K562 (cell line): ENCODE results near the gene RBM17. TPM values are rescaled to one million over a fixed set of nuclear protein-coding genes. Genes with fewer than 3 reads are reported as not detected.
A peak's percentile ranks its signal among the peaks of the same experiment; 100 is the strongest.

Experiments used
- BCLAF1 ChIP-seq, 2 experiments: fragments of 450-650 bp in 1 of 2; IDR thresholded peaks; 2 replicates each; pipeline ENCODE4 v1.6.1; 2011 to 2017; ENCODE audit warnings: low read depth in 2 of 2, antibody characterized with exemption in 1 of 2, borderline replicate concordance in 1 of 2, low read length in 1 of 2, mild to moderate bottlenecking in 1 of 2, mixed read lengths in 1 of 2; ENCODE audit not compliant: control insufficient read depth in 1 of 2
- CUX1 ChIP-seq: fragments of 200-800 bp; sonication (Bioruptor generic); IDR thresholded peaks from 2 replicates; pipeline ENCODE4 v1.6.1; 2016; ENCODE audit warnings: missing genetic modification characterization, missing compliant biosample characterization
- ETV1 ChIP-seq: fragments of 450-650 bp; conservative IDR thresholded peaks from 2 replicates; pipeline ENCODE4 v1.6.1; 2016; ENCODE audit warnings: missing genetic modification characterization, control low read depth, low read depth, missing compliant biosample characterization
- FOXK2 ChIP-seq, 2 experiments: fragments of 450-650 bp; IDR thresholded peaks in 1 of 2; conservative IDR thresholded peaks in 1 of 2; 2 replicates each; pipeline ENCODE4 v1.6.1; 2016; ENCODE audit warnings: low read depth in 2 of 2, mild to moderate bottlenecking in 1 of 2
- GABPB1 ChIP-seq: sonication (generic); formaldehyde crosslinking; IDR thresholded peaks from 2 replicates; pipeline ENCODE4 v1.8.0; 2022; ENCODE audit warnings: mild to moderate bottlenecking, missing genetic modification reagents
- HDAC1 ChIP-seq, 2 experiments: fragments of 450-650 bp; IDR thresholded peaks; 2 replicates each; pipeline ENCODE4 v1.6.1; 2016 to 2017; ENCODE audit warnings: inconsistent platforms in 1 of 2, mild to moderate bottlenecking in 1 of 2, moderate library complexity in 1 of 2
- MLLT1 ChIP-seq, 2 experiments: fragments of 450-650 bp; IDR thresholded peaks; 2 replicates each; pipeline ENCODE4 v1.6.1; 2016
- NR2C2 ChIP-seq, 2 experiments: fragments of 200-800 bp in 1 of 2; sonication (Bioruptor generic) in 1 of 2; sonication (generic) in 1 of 2; formaldehyde crosslinking in 1 of 2; IDR thresholded peaks; 2 replicates each; pipeline versions ENCODE4 v1.6.1 to v1.8.0; 2016 to 2022; ENCODE audit warnings: mild to moderate bottlenecking in 1 of 2, missing compliant biosample characterization in 1 of 2, missing genetic modification characterization in 1 of 2, missing genetic modification reagents in 1 of 2
- POLR2A ChIP-seq: fragments of 450-650 bp; conservative IDR thresholded peaks from 2 replicates; pipeline ENCODE4 v1.6.1; 2016
- RB1 ChIP-seq: fragments of 450-650 bp; IDR thresholded peaks from 2 replicates; pipeline ENCODE4 v1.6.1; 2017; ENCODE audit warnings: low read depth, mild to moderate bottlenecking
- RBM34 ChIP-seq: fragments of 200-400 bp; formaldehyde crosslinking; IDR thresholded peaks from 2 replicates; pipeline ENCODE4 v1.6.1; 2018; ENCODE audit warnings: low read length, borderline replicate concordance; ENCODE audit not compliant: insufficient read depth
- USF2 ChIP-seq: sonication (generic); formaldehyde crosslinking; IDR thresholded peaks from 2 replicates; pipeline ENCODE4 v1.5.0; 2020; ENCODE audit warnings: missing genetic modification reagents
- polyA plus RNA-seq, 8 experiments: library from polyadenylated mRNA; depleted of rRNA in 4 of 8; stranded (reverse) in 5 of 8; unstranded in 3 of 8; fragments of >200 nt; fragmentation: Nextera tagmentation in 2 of 8; fragmentation: Illumina TruSeq in 1 of 8; extraction: Ambion mirVana in 2 of 8; extraction: Trizol in 1 of 8; gene quantifications; 2 replicates each; pipeline versions ENCODE4 v1.2.1 to v1.2.3, GENCODE V29; 2011 to 2014; ENCODE audit warnings: inconsistent platforms in 1 of 8, missing spikeins in 1 of 8
- total RNA-seq, 7 experiments: library from RNA; depleted of rRNA in 6 of 7; stranded (reverse); fragments of >200 nt in 6 of 7; fragmentation: Illumina TruSeq in 2 of 7; extraction: Trizol in 2 of 7; gene quantifications; 2 replicates each; pipeline versions ENCODE4 v1.2.1 to v1.2.3, GENCODE V29; 2011 to 2021; ENCODE audit warnings: low replicate concordance in 1 of 7

RBM17 gene
- total and polyA plus RNA-seq, 9 of the 15 experiments (the other 6 are each of a cell fraction or from before 2014, with no cell fraction given), result 23.6 to 217 (median 124) TPM

GRCh38 chr10:6163364-6164270 lies 74.8 kb downstream of the RBM17 start (continued):
- TF ChIP-seq BCLAF1 (IDR thresholded peaks at IDR 0.05; ENCODE audit: borderline replicate concordance in 1 of 2, control insufficient read depth in 1 of 2, low read depth in 2 of 2, low read length in 1 of 2) (peak in 1 of 2 experiments; percentile 74; a peak in 1 of 4 replicates), FOXK2 (conservative IDR thresholded peaks at IDR 0.05 in 1 of 2, IDR thresholded peaks at IDR 0.05 in 1 of 2; ENCODE audit: low read depth in 2 of 2) (peak; percentile 58 to 80), CUX1 (peak; percentile 73), RB1 (peak; percentile 68; the same call in 1 of the 2 replicates), NR2C2 (CRISPR knock-in tag; IDR thresholded peaks at IDR 0.05) (0 out of 2 replicates have a peak, but pooled peaks have one; percentile 7), NR2C2 (tag; IDR thresholded peaks at IDR 0.05) (peak; percentile 83), HDAC1 (IDR thresholded peaks at IDR 0.05) (peak in 1 of 2 experiments; percentile 70; a peak in 2 of 4 replicates), RBM34 (no peak), USF2 (CRISPR knock-in tag) (peak; percentile 53), POLR2A (peak; percentile 83), MLLT1 (IDR thresholded peaks at IDR 0.05) (peak in 1 of 2 experiments; percentile 31; a peak in 1 of 4 replicates), GABPB1 (peak; percentile 80; the same call in 1 of the 2 replicates), ETV1 (tag) (peak; percentile 86)
